KG1 (cell line): Measurements from ENCODE around the gene PDGFRB.
"Not testable (repeated sequence)": the region's sequence is repeated elsewhere in the genome, so short reads cannot be mapped to it uniquely, and the experiment has no call there.

Experiments used
- DNase-seq: peaks from one replicate; lab custom pipeline; 2025; lab: John Stamatoyannopoulos, UW

The PDGFRB gene

DNA sequence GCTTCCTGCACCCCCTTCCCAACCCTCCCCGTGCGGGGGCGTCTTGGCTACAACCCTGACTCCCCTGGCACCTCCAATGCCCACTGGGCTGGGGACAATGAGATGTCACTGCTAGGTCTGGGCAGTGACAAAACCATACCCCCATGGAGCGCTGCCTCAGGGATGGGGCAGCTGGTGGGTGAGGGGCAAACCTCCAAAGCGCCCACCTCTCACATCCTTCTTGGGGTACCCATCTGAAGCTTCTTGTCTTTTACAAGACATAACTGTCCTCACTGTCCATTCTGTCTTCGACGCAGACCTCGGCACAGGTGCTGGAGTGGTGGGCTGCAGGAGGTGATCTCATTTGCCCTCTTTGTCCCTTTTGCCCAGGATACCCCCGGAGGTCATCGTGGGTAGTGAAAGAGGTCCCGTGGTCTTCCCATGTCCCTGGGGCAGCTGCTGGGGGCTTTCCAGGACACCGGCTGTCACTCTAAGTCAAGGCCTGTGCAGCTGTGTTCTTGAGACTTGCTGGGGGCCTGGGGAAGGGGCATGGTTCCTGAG is 41.5 kb downstream of the PDGFRB start:
- DNase-seq: no peak

DNA sequence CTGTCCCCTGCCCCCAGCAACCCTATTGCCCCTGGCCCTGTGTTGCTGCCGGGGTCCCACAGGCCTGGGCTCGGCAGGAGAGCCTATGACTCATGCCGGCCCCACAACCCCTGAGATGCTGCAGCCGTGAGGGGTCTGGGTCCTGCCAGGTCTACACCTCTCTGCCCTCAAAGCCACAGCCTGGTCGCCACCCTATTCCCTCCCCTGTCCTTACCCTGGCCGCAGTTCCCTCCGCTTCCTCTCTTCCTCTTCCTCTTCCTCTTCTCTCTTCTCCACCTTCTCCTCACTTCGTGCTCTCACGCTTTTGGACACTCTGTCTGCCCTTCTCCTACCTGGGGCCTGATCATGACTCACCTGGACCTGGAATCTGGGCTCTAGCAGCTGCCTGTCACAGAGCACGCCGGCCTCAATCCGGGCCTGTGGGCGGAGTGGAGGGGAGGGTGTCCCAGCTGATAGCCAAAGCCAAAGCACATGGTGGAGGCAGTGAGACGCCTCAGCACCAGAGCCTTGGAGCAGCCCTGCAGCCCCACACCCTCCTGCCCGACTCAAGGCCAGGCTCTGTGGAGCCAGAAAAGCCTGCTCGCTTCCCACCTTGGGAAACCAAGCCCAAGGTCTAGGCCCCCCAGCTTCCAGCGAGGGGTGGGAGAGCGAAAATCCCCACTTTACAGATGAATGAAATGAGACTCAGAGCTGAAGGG is 42.4 kb downstream of the PDGFRB start:
- DNase-seq: no peak

DNA sequence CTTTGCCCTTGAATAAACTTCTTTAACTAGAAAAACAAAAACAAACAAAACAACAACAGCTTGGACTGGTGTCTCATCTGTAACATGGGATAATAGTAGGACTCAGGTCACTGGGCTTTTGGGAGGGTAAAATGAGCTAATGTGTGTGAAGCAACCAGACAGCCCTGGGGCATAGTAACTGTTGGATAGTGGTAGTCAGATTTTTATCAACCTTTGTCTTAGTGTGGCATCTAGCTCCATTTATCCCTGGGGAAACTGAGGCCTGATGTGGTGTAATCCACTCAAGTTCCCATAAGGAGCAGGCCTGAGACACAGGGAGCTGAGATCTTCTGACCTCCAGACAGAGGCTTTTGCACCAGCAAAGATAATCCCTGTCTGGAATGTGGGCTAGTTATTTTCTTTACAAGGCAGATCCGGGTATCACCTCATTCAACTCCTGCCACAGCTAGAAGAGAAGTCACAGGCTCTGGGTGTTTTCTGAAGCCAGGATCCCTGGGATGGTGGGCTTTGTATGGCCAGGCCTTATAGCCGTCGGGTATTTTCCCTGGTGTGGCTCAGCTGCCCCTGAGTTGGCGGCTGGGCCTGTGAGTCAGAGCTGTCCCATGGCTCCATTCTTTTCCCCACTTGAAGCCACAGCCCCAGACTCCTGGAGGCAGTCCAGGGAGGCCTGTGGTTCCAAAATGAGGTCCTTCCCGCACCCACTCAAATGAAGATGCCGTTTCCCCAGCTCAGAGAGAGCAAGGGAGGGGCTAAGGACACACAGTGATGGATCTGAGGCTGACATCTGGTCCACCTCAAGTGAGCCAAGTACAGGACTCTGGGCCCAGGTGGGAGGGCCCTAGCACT is 43.2 kb downstream of the PDGFRB start:
- DNase-seq: no peak

DNA sequence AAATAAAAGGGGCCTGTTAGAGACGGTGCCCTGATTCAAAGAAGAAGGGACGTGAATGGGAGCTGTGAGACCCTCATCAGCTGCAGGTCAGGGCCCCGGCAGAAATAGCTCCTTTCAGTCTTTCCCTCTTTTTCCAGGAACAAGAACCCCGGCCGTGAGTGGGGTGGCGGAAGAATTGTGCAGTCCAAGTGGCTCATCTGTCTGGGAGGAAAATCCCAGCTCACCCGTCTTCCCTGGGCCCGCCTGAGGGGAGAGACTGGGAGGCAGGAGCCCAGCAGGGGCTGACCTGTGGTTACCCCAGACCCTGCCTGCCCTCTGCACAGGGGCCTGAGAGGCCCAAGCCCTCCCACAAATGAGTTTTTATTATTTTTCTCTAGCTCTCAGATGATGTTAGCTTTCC is 44.5 kb downstream of the PDGFRB start:
- DNase-seq: no peak

DNA sequence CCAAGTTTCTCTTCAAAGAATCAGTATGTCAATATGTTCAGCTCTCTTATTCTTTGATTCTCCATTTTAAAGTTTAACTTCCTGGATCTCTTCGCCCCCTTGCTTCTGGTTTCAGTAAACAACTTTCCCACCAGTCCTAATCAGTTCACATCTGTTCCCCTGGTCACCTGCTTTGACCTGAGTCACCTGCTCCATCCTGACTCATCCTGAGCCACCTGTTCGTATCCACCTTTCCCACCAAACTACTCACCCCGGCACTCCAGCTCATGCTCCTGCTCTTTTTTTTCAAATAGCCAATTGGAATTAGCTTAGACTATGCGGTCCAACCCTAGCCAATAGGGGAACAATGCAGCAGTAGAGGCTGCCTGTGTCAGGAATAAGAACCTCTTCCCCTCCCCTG is 45.7 kb downstream of the PDGFRB start:
- no peak for DNase-seq

DNA sequence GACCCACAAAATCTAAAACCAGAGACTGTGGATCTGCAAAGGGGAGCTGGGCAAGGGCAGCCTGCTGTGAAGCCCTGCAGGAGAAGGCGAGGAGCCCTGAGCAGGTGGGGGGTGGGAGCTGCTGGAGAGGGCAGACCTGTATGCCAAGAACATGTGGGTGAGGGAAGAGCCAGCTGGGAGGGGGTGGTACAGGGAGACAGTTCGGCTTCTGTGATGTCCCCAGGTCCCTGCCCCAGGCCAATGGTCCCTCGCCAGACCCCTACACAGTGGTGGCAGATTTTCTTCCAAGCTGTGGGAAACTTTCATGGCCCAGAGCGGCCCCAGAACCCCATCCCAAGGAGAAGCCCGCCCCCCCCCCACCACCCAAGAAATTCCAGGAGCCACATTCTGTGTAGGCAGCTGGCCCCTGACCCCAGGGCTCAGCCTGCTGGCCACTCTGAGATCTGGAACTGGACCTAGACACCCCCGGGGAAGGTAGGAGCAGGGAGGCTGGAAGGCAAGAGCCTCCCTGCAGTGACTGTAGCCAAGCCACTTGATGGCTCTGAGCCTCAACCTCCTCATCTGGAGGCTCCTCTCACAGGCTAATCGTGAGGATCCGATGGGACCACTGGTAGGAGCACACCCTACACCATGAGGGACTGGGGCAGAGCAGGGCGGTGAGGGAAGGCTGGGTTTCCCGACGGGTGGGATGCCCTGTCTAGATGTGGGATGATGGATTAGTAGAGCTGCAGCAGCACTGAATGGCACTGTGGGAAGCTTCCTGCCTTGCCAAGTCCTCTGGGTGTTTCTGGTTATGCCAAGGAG is 46.7 kb downstream of the PDGFRB start:
- DNase-seq: no peak

DNA sequence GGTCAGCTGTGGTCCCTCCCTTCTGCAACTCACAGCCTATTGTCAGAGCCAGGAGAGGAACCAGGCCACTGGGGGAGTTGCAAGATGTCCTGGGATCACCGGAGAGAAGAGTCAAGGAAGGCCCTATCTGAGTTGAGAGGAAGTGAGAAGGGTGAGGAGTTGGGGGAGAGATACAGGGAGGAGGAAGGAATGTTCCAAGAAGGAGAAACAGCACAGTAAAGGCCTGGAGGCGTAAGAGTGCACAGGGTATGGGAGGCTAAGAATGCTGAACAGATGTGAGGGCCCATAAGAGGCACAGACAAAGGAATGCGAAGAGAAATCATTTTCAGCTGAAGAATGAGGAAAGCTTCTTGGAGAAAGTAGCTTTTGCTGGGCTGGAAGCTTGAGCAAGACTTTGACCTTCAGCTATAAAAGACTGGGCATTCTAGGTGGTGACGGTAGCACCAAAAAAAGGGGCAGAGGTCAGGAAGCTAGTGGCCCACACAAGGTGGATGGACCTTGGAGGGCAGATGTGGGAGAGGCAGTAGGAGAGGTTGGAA is 47.7 kb downstream of the PDGFRB start:
- DNase-seq: no peak

DNA sequence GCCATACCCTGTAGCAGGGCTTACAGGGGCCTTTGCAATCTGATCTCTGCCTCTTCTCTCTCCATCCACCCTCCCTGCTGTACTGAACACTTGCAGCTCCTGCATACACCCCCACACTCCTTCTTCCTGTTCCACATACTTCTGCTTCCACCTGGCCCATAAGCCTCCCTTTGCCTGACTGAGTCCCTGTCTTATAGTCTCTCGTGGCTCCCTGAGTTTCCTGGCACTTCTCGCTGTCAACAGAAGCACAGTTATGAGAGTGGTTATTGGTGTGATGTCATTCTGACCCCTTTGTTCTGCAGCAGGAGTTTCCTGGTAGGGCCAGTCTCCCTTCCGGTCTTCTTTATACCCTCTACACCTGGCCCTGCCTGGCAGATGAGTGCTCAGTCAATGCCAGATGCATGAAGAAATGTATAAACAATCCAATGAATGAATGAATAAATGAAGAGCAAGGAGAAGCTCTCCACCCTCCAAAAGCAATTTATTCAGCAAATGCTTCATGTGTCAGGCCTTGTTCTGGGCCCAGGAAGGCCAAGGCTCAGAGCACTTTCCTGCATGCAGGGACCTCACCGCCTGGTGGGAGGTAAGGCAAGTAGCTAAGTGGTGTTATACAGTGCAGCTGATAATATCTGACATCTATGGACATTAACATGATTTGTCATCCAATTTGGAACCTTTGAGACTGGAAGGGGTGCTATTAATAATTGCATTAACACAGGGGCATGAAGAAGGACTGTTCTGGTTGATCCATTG is 48.8 kb downstream of the PDGFRB start:
- no peak for DNase-seq

DNA sequence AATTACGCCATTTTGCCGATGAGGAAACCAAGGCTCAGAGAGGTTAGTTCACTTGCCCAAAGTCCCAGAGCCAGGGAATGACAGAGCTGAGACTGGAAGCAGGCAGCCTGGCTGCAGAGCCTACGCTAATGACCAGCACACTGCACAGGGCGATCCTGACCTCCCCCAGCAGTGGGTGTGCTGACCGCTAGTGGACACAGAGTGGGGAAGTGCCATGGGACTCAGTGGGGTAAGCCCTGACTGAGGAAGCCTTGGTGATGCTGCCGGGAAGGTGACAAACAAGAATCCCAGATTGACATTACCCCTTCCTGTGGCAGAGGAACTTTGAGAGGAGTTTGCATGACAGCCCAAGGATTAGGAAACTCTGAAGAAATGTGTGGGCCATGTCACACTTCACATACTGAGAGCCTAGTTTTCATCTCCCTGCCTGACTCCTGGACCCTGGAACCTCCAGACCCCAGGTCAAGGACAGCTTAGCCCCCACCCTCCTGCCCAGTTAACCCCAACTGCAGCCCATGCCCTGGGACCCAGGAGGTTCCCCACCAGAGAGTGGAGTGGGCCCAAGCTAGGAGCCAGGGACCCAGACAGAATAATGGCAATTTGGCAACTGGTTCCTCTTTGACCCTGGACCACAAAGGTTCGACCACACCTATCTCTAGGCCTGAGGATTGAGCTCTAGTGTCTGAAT is 49.6 kb downstream of the PDGFRB start:
- DNase-seq: no peak

DNA sequence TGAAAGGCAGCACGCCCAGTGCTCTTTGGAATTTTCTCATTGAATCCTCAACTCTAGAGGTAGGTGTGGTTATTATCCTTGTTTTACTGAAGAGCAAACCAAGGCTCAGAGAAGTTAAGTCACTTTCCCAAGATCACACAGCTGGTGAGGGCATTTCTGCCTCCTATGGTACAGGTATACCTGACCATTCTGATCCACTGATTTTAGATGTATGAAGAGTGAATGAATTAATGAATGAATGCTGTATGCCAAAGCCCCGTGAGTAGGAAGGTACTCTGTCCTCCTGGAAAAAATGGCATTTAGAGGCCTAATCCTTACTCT is 51.1 kb downstream of the PDGFRB start:
- DNase-seq: no peak

DNA sequence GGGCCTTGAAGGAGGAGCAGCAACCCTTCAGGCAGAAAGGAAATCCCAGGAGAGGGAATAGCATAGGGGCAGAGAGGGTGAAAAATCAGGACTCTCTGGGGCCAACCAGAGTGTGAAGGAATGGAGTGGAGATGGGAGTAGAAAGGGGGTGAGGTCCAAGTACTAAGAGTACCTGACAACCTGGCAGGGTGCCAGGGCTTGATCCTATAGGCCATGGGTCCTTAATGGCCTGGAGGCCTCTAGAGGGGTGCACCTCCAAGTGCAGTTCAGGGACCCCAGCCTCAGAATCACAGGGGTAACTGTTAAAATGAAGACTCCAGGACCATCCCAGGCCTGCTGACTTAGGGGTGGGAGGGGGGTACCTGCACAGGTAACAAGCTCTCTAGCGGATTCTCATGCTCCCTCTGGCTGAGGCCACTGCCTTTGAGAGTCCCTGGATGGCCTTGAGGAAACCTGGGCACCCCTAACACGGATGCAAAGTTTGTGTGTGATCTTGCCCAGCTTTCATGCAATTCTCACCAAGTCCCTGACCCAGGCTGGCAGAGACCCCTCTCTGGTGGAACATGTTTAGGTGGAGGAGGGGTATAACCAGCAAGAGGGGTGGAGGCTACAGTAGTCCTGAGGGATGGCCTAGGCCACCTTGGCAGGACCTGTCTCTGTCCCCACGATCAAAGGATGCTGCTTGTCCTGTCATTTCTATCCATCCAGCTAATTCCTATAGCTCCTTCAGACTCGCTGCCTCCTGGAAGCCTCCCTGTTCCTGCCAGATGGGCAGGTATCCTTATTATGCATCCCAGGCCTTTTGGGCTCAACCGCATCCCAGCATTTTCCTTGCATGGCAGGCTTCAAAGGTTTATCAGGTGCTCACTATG is 51.7 kb downstream of the PDGFRB start:
- DNase-seq: no peak

DNA sequence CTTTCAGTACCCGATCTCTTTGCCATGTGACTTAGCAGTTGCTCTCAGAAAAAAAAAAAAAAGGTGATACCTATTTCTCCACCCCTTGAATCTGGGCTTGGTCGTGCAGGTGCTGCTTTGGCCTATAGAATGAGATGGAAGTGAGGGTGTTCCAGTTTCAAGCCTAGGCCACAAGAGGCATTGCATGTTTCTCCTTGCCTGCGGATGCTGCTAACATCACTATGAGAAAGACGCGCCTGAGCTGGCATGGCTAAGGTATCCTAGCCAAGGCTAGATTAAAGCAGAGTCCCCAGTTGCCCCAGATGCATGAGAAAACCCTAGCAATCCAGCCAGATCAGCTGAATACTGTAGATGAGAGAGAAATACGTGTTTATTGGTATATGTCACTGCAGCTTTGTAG is 54.6 kb downstream of the PDGFRB start:
- no peak for DNase-seq

DNA sequence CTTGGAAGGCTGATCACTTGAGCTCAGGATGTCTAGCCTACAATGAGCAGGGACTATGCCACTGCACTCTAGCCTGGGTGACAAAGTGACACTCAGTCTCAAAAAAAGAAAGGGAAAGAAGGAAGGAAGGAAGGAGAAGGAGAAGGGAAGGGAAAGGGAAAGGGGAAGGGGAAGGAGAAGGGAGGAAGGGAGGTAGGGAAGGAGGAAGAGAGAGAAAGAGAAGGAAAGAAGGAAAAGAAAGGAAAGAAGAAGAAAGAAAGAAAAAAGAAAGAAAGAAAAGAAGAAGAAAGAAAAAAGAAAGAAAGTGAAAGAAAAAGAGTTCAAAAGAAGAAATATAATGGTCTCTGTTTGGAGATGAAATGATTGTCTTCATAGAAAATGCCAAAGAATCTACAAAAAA is 58.5 kb downstream of the PDGFRB start:
- no peak for DNase-seq

DNA sequence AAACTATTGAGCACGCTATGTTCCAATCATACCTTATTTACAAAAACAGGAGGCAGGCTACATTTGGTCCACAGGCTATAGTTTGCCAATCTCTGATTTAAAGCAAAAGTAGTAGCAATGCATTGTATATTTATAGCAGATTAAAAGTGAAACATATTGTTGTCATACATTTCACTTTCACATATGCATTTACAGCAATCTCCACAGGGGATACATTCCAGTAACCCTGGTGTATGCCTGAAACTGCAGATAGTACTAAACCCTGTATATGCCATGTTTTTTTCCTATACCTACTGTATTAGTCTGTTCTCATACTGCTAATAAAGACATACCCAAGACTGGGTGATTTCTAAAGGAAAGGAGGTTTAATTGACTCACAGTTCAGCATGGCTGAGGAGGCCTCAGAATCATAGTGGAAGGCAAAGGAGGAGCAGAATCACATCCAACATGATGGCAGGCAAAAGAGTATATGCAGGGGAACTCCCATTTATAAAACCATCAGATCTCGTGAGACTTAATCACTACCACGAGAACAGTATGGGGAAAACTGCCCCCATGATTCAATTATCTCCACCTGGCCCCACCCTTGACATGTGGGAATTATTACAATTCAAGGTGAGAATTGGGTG is 63.4 kb downstream of the PDGFRB start:
- DNase-seq: no peak

DNA sequence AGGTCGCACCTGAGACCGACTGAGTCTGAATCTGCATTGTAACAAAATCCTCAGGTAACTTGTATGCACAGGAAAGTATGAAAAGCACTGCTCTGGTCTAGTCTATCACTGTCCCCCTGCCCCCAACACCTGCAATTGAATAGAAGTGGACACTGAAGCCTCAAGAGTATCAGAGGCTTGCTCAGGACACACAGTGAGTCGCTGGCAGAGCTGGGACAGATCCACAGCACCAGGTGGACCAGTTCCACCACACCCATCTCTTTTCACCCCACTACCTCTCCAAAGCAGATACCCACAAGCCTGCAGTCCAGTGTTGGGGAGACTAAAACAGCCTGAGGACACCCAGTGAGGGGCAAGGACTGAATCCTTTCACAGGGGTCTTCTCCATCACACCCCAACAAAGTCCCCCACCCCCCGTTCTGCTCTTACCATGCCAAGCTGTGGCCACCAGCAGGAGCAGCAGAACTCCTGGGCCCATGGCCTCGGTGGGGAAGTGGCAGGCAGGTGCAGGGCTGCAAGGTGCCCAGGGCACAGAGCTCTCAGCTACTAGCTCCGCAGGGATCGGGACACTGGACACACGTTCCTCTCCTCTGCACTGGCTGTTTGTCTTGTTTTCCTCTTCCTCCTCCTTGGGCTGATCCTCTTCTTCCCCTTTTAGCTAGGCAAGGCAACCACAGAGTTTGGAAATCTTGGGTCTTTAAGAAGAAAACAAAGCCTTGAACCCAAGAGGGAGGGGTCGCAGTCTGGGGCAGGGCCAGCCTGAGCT is 69.5 kb downstream of the PDGFRB start, which contains the start of gene CSF1R:
Gene CSF1R (minus strand): TSS at position 605 of the 766 bp plus-strand sequence. CDS start 127 bp downstream, at position 478.
- no peak for DNase-seq

DNA sequence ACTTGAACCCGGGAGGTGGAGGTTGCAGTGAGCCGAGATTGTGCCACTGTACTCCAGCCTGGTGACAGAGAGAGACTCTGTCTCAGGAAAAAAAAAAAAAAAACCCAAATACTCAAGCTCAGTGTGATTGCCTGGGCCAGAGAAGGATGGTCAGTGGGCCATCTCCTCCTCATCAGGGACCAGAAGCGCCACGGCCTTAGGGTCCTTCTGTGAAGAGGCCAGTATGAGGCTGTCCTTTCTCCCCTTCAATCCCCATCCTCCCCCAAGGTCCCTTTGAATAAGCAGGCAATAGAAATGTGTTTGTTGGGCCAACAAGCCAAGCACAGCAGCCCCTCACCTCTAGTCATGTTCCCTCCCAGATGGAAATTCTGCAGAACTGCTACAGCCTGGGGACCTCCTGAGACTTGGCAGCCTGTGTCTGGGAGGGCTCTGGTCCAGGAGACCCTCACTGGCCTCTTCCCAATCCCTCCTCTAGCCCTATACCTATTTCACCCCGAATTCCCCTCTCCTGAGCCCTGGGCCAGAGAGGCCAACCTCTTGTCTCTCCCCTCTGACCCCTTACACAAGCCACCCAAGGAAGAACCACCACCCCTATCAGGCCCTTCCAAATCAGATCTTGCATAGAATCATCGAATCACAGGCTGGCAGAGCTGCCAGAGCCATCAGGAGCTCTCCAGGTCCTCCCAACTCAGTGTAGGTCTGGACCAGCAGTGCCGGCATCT is 70.3 kb downstream of the PDGFRB start:
- no peak for DNase-seq

DNA sequence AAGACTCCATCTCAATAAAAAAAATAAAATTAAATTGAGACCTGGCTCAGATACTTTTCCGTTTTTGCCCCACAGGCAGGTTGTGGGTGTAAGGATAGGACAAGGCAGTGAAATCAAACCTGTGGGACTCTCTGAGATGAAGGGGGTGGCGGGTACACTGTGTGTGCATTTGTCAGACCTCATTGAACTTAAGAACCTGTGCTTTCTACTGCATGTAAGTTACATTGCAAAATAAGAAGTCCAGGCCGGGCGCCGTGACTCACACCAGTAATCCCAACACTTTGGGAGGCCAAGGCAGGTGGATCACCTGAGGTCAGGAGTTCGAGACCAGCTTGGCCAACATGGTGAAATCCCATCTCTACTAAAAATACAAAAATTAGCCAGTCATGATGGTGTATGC is 70.9 kb downstream of the PDGFRB start:
- DNase-seq: not testable (repeated sequence)

DNA sequence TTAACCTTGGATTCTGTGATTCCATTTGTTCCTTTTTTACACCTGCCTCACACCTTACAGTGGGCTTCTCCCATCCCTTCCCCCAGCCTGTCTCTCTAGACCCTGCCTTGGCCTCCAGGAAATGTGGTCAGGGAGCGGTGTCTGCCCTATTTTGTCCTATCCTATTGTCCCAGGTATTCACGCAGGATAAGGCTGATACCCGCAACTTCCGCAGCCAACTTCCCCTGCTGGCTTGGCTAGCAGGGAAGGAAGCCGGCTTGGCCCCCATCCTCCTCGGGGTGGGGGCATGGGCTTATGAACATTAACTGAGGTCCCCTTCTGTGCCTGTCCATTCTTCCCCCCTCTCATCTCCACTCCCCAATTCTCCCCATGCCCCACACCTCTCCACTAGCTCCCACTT is 72.8 kb downstream of the PDGFRB start:
- no peak for DNase-seq
